Measurements from ENCODE around the gene FERMT1.

- no peak for TF ChIP-seq CTCF (conservative IDR thresholded peaks at IDR 0.05; ENCODE audit: low read length)
- no peak for TF ChIP-seq EZH2phosphoT487 (IDR thresholded peaks at IDR 0.05; ENCODE audit: borderline replicate concordance, low read depth, low read length)
Measured at GRCh38 chr20:6130045-6130444, 7.2 kb upstream of the FERMT1 start.
